ENCODE data around the gene ADD1. TPM values are rescaled to one million over a fixed set of nuclear protein-coding genes. Genes with fewer than 3 reads are reported as not detected.

Gene ADD1
- total RNA-seq, 3 donors from 2014 or later: 147 to 175 (median 153) TPM

DNA sequence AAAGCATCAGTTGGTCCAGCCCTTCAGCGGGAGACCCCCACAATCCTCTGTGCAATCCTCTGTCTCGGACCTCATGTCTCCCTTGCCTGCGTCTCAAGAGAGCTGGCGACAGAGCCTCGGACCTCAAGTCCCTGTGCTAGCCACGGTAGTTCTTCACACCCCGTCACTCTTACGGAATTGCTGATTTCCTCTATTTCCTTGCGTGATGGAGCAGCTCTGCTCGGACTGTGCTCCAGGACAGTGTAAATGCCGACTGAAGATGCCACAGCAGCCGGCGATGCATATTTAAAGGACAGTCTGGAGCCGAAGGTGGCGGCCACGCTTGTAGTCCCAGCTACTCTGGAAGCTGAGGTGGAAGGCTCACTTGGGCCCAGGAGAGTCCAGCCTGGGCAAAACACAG is 121.6 kb downstream of the ADD1 start:
- ATAC-seq: no peak
- Mint-ChIP-seq H3K9me3 (no peaks in the 10 kb centered on the region), H3K27me3 (ENCODE audit: low read depth) (no peaks in the 10 kb centered on the region), H3K36me3 (ENCODE audit: insufficient read depth) (peaks cover 8% of the 10 kb centered on the region), H3K4me3 (peak overlapping the region; percentile 64), H3K4me1 (ENCODE audit: low read depth) (peaks cover 16% of the 10 kb centered on the region)
- DNase-seq: no peak

DNA sequence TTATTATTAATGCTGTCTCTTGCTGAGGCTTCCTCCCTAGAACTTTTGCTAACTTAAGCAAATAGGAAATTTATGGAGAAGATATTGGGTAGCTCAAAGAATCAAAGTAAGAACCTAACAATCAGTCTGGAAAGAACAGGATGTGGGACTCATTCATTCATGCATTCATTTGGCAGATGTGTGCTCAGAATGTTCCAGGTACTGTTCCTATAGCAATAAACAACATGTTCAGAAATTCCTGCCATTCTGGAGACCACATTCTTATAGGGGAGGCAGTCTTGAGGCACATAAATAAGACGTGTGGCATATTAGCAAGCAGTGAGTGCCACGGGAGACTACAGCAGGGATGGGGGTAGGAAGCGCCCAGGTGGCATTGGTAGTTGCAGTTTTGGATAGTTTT is 124.7 kb downstream of the ADD1 start:
- H3K27me3 Mint-ChIP-seq (ENCODE audit: low read depth): no peaks in the 10 kb centered on the region
- H3K4me1 Mint-ChIP-seq (ENCODE audit: low read depth): peaks cover 7% of the 10 kb centered on the region
- H3K36me3 Mint-ChIP-seq (ENCODE audit: insufficient read depth): no peaks in the 10 kb centered on the region
- no peak overlapping the region for H3K4me3 Mint-ChIP-seq
- no peak for DNase-seq
- H3K9me3 Mint-ChIP-seq: no peaks in the 10 kb centered on the region
- no peak for ATAC-seq

DNA sequence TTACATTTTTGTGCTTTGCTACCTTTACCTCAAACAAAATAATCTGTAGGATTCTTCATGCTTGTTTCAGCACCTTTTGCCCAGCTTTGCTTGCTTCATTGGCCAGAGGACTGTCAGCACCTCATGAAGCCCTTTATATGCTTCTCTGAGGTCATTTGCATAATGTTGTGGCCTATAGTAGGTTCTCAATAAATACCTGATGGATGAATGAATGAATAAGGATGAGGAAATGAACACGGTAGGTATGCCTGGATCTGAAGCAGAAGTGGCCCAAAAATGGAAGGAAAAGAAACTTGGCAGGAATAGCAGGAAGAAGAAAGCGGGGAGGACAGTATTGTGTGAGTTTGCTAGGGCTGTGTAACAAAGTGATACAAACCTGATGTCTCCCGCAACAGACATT is 127.6 kb downstream of the ADD1 start:
- Mint-ChIP-seq H3K4me1 (ENCODE audit: low read depth) (no peaks in the 10 kb centered on the region), H3K36me3 (ENCODE audit: insufficient read depth) (no peaks in the 10 kb centered on the region), H3K27me3 (ENCODE audit: low read depth) (peaks cover 1% of the 10 kb centered on the region), H3K4me3 (no peak overlapping the region), H3K9me3 (no peaks in the 10 kb centered on the region)
- ATAC-seq (no peak), DNase-seq (no peak)

DNA sequence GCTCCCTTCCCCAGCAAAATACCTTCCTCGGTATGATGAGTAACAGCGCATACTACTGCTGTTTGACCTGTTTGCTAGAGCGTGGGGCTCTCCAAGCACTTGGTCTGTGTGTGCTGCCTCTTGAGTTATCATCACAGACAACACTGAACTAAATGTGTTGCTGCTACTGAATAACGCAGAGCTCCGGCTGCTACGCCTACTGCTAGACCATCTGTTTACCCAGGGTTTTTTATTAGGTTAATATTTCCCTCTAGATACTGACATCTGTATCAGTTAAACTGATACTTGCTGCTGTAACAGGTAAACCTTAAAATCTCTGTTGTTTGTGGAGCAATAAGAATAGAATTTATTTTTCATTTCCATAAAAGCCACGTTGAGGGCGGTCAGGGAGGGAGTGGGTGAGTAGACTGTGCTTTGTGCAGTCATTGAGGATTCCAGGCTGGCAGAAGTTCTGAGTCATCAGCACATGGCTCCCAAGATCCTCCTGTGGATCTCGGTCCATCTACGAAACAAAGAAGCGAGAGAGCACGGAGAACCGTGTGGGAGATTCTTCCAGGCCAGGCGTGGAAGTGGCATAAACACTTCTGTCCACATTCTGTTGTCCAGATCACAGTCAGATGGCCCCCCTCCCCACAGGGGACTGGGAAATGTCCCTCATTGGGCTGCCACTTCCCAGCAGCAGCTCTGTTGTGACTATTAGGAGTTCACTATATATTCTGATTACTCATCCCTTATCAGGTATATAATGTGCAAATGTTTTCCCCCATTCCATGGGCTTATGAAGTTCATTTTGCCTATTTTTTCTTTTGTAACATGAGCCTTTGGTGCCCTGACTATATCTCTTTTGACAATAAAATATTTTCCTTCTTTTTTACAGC is 133.8 kb downstream of the ADD1 start:
- DNase-seq (no peak), ATAC-seq (no peak)
- Mint-ChIP-seq H3K36me3 (ENCODE audit: insufficient read depth) (no peaks in the 10 kb centered on the region), H3K4me1 (ENCODE audit: low read depth) (no peaks in the 10 kb centered on the region), H3K27me3 (ENCODE audit: low read depth) (peaks cover 3% of the 10 kb centered on the region), H3K4me3 (no peak overlapping the region), H3K9me3 (peaks cover 4% of the 10 kb centered on the region)

Other genes with a start within 250 kb of the ADD1 start
- gene TNIP2, start 87.5 kb upstream of the ADD1 start, total RNA-seq: 100 to 1,000 TPM in 2 of 3 donors, 10 to 100 TPM in 1; 95.4 to 116 (median 101) TPM
- 10 to 100 TPM; 72.2 to 77.9 (median 76.7) TPM for gene SH3BP2, start 50.8 kb upstream of the ADD1 start, total RNA-seq
- gene NOP14, start 119.6 kb downstream of the ADD1 start, total RNA-seq: 100 to 1,000 TPM; 165 to 187 (median 179) TPM
- gene GRK4, start 119.7 kb downstream of the ADD1 start, total RNA-seq: 1 to 10 TPM; 2.7 to 3.0 (median 2.9) TPM
- gene HTT-AS, start 230.7 kb downstream of the ADD1 start, total RNA-seq: not detected
- 10 to 100 TPM; 50.5 to 59.3 (median 51.5) TPM for gene HTT, start 230.8 kb downstream of the ADD1 start, total RNA-seq

Measured in activated T-cell treated with anti-CD3 and anti-CD28 coated beads, Interleukin-2, amount 50 U/mL, for 4 hours (primary cell).